NCI-H510A treated with DMSO at 0.1 percent for 48 hours (cell line): Measurements from ENCODE around the gene PALB2.
A peak's percentile ranks its signal among the peaks of the same experiment; 100 is the strongest.

ENCODE experiments used
- DNase-seq: peaks from one replicate; lab custom pipeline; 2025; lab: John Stamatoyannopoulos, UW

Gene PALB2

DNA sequence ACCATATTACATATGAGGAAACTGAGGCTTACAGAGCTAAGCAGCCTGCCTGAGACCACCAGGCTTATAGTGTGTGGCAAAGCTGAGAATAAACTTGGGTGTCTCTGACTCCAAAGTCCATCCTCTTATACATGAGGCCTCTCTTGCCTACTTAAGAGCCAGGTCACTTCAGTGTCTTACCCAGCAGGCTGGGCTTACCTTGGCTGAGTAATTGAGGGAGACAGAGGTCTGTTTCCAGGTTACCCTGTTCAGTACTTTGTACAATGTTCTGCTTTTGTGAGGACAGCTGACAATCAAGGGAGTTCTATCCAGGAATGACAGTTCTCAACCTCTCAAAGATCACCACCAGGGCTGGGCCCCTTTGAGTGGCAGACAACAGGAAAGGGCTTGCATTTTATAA, 59.3 kb downstream of the PALB2 start:
- no peak for DNase-seq

GRCh38 chr16:23580391-23580790, 60.7 kb downstream of the PALB2 start:
- DNase-seq, result no peak

- DNase-seq, result no peak
These were observed 61.7 kb downstream of the PALB2 start for GRCh38 chr16:23579371-23579770.

GRCh38 chr16:23578101-23578830, 62.8 kb downstream of the PALB2 start:
- DNase-seq, result no peak

GRCh38 chr16:23577493-23577892, 63.6 kb downstream of the PALB2 start:
- DNase-seq, result no peak

GRCh38 chr16:23575834-23576233, 65.3 kb downstream of the PALB2 start:
- no peak for DNase-seq

DNA sequence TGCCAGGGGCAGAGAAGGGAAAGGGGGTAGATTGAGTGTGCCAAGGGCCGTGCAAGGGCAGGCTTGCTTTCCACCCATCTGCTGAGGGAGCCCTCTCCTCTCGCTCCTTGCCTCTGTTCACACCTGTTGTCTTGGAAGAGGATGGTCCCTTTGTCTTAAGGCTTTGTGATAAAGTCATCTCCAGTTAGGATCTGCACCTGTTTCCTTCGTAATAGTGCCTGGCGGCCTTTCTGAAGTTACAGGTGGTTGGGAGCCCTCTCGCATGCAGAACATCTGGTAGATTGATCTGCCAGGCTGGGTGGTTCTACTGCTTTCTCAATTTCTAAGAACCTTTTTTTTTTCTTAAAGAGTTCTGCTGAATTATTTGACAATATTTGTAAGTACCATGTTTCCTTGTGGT, 67.3 kb downstream of the PALB2 start:
- DNase-seq, result no peak

- DNase-seq, result no peak
These were observed 68.7 kb downstream of the PALB2 start for GRCh38 chr16:23572394-23572793.

- no peak for DNase-seq
These were observed 69.2 kb downstream of the PALB2 start for GRCh38 chr16:23571895-23572294.

DNA sequence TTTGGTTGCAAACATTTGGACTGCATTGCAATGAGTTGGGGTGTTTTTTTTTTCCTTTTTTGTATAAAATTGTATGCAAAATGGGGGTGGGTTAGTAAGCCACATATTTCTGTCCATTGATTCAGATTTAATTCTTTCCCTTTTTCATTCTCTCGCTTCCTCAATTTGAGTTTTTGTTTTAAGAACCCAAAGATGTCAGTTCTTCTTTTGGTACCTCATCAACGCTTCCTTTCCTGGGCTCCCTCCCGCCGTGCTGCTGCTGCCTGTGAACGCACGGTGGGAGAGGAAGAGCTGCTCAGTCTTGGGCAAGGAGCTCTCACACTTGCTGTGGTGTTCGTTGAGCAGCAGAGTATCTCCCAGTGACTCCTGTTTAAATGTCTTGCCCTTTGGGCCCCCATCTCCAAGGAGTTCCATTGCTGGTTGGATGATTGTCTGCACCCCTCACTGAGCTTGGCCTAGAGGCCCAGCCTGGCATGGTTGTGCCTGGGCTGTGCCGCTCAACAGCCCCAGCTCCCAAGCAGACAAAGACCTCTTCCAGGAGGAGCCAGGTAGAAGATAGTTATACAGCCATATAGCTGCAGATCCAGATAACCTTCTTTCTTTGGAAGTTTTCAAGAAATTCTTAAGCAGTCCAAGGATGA, 70.0 kb downstream of the PALB2 start:
- DNase-seq, result no peak

- no peak for DNase-seq
These were observed 73.5 kb downstream of the PALB2 start for GRCh38 chr16:23567602-23568001.

DNA sequence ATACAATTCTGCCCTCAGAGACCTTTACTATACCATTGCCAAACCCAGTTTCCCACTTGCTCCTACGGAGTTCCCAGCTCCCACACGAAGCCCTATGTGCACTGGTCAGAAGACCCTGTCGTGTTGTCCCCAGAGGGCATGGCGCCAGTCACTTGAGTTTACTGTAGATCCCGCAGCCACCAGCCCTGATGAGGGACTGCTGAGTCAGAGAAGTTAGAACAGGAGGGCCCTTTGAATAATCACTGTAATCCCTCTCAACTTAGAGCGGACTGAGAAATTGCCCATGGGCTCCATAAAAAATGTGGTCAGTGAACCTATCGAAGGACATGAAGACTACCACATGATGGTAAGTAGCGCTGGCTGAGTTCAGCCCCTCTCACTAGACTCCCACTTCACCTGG, 74.4 kb downstream of the PALB2 start:
- DNase-seq, result no peak

DNA sequence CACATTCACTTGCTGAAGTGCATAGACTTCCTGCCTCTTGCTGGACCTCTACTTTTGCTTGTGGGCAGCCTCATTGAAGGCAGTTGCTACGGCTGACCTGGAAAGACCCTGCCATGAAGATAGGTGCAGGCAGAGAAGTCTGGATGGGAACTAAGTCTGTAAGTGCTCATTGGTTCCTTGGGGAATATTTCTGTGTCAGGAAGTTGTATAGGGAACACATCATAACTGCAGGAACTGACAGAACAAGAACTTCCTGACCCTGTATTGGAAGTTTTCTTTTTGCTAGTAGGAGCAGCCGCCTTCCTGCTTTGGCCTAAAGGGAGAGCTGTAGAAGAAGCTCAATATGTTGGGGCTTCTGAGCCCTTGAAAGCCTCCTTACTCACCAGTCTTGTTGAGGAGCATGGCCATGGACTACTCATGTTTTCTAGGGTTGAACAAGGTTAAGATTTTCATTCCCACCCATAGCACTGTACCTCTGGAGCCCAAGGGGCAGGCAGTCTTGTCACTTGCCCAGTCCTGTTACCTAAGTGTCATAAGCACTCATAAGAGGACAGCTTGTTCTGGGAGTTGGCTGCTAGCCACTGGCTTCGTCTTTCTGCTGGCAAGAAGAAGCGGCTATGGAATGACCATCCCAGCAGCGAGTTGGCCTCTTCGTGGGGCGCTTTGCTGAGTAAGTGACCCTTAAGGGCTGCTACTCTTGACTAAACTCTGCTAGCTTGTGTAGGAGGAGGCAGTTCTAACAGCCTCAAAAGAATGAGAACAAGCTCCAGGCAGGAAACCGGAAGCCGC, 76.3 kb downstream of the PALB2 start:
- no peak for DNase-seq

DNA sequence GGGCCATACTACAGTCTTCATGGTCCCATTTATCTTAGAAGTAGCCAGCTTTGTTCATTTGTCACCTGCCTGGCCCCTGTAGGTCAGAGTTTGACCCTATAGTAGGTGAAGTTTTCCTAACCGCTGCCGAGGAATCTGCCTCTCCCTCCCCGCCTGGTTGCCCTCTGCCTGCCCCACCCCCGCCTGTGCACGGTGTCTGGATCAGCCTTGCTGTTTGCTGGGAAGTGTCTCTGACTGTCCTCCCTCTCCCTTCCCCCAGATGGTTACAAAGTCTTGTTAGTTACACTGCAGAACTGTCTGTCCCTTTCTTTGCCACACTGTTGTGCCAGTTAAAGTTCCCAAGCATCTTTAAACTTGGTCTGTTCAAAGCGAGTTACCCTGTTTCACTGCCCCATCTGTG, 77.9 kb downstream of the PALB2 start:
- no peak for DNase-seq

- DNase-seq, result no peak
These were observed 78.6 kb downstream of the PALB2 start for GRCh38 chr16:23562505-23562904.

- DNase-seq, result no peak
These were observed 79.5 kb downstream of the PALB2 start for GRCh38 chr16:23561586-23561985.

GRCh38 chr16:23557779-23558702, 83.1 kb downstream of the PALB2 start:
- DNase-seq, result no peak

- DNase-seq, result peak; percentile 99
These were observed 84.0 kb downstream of the PALB2 start, which contains the start of the genes EARS2 and UBFD1 for GRCh38 chr16:23556881-23557778. TSS of gene EARS2 (minus strand) at chr16:23557350. CDS start at chr16:23557343, 7 bp downstream. TSS of gene UBFD1 (plus strand) at chr16:23557727. CDS start at chr16:23557743, 16 bp downstream.

GRCh38 chr16:23554536-23554935, 86.6 kb downstream of the PALB2 start:
- no peak for DNase-seq
